ENCODE measurements around the gene RPLP2.

Gene RPLP2

DNA sequence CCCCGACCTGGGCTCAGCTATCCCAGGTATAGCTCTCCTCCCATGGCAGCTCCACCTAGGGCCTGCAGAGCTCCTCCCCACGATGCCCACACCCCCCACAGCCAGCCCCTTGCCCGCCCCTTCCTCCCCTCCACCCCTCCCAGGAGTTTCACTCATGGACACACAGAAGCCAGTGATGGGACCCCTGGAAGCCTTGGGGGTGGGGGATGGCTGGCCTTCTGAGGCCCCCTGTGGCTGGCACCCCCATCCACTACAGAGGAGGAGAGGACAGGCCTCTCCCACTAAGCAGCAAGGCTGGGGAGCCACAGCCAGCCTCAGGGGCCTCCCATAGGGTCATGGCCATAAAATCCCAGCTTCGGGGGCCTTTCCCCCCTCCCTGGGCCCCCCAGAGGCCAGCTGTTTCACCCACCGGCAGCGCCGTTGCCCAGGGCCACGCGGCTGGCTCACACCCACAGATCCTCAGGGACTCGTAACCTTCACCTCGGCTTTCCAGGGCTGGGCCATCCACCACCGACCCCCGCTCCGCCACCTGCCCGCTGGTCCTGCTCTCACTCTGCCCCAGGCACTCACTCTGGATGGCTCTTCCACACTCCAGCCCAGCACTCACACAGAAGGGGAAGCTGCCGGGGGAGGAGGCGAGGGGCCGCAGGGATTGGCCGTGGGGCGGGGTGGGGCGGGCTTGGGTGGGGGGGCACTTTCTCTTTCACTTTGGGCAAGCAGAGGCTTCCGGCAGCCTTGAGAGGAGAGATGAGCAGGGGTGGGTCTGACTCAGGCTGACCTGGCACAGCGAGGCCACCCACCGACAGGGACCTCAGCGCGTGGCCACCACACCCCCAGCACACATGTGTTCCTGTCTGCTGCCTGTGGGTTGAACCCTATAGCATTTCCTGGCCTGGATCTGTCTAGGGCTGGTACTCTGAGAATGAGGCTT lies 13.9 kb upstream of the RPLP2 start:
- TF ChIP-seq PAX5 (IDR thresholded peaks at IDR 0.05; ENCODE audit: insufficient read depth, low read length, severe bottlenecking) = no peak
- TF ChIP-seq POU2F2 (IDR thresholded peaks at IDR 0.05; ENCODE audit: low read depth, low read length) = no peak
- TF ChIP-seq SPI1 (IDR thresholded peaks at IDR 0.05; ENCODE audit: low read depth, low read length) = no peak
- peak; percentile 63 for TF ChIP-seq POLR2AphosphoS5 (IDR thresholded peaks at IDR 0.05; ENCODE audit: low read depth, low read length)
- TF ChIP-seq POLR2A (IDR thresholded peaks at IDR 0.05; ENCODE audit: low read depth, low read length) = peak; percentile 61
- TF ChIP-seq TAF1 (IDR thresholded peaks at IDR 0.05; ENCODE audit: low read depth, low read length) = no peak
- FAIRE-seq = peak; percentile 90

DNA sequence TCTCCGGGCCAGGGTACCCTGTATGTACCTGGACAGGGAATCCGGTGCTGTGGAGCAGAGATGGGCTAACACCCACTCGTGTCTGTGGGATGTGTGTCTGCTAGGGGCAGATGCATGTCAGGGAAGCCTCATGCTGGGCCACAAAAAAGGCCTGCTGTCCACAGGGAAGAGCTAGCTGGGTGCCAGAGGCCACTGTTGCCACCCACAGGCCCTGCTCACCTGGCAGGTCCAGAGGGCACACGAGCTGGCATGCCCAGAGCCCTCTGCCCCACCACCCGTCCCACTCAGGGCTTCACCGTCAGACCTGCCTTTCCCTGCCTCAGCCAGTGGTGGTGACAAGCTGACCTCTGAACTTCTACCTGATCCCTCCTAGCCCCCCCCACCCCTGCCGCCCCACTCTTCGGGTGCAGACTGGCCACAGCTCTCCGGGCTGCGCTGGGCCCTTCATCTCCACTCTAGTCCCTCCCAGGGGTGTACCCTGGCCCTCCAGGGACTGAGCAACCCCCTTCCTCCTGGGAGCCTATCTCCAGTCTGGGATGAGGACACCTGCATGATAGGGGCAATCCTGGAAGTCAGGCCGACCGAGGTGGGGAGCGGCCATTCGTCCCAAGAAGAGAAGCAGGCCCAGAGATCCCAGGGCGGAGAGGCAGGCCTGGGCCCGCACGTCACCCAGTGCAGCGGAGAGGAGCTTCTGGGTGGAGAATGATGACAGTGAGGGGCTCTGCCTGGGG lies 13.0 kb upstream of the RPLP2 start:
- TF ChIP-seq POLR2AphosphoS5 (IDR thresholded peaks at IDR 0.05; ENCODE audit: low read depth, low read length) (no peak), SPI1 (IDR thresholded peaks at IDR 0.05; ENCODE audit: low read depth, low read length) (no peak), POLR2A (IDR thresholded peaks at IDR 0.05; ENCODE audit: low read depth, low read length) (no peak; the same call in 1 of the 2 replicates), TAF1 (IDR thresholded peaks at IDR 0.05; ENCODE audit: low read depth, low read length) (no peak), PAX5 (IDR thresholded peaks at IDR 0.05; ENCODE audit: insufficient read depth, low read length, severe bottlenecking) (no peak)
- DNase-seq (ENCODE audit: insufficient read length, low spot score) (no peak), FAIRE-seq (no peak)

More for the DNA sequence above, 13.9 kb upstream of the RPLP2 start:
- DNase-seq (ENCODE audit: insufficient read length, low spot score) = peak; percentile 99

DNA sequence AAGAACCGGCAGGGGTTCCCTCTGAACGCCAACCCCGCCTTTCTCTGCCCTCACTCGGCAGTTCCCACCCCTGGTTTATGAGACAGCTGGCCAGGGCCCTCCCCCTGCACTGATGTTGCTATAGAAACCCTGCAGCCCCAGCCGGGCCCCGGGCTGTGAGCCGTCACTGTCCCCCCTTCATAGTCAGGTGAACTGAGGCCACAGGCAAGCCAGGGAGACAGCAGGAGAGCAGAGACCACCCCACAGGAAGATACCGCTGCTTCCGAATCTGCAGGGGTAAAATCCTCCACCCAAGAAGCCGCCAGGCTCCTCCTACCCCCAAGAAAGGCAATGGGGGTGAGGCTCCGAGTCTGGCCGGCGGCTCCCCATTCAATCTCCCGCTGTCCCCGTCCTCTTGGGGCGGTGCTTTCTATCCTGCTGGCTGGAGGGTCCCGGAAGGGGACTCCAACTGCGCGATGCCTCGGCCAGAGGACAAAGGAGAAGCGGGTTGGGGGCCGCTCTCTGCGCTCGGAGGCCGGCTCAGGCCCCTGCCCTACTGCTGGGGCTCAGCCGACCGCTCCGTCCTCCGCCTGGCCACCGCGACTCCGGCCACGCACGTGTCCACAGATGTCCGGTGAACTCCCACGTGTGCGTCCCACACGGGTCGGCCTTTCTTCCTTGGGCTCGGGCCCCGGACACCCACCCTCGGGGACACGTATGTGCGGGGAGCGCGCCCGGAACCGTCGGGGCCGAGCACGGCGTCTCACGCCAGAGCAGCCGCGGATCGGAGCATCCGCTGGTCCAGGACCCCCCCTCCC lies 12.3 kb upstream of the RPLP2 start:
- TF ChIP-seq TAF1 (IDR thresholded peaks at IDR 0.05; ENCODE audit: low read depth, low read length) (0 out of 2 replicates have a peak, but pooled peaks have one; percentile 3), SPI1 (IDR thresholded peaks at IDR 0.05; ENCODE audit: low read depth, low read length) (peak; percentile 31; the same call in 1 of the 2 replicates), POU2F2 (IDR thresholded peaks at IDR 0.05; ENCODE audit: low read depth, low read length) (no peak)
- DNase-seq (ENCODE audit: insufficient read length, low spot score) = peak; percentile 87
- FAIRE-seq = peak; percentile 91

DNA sequence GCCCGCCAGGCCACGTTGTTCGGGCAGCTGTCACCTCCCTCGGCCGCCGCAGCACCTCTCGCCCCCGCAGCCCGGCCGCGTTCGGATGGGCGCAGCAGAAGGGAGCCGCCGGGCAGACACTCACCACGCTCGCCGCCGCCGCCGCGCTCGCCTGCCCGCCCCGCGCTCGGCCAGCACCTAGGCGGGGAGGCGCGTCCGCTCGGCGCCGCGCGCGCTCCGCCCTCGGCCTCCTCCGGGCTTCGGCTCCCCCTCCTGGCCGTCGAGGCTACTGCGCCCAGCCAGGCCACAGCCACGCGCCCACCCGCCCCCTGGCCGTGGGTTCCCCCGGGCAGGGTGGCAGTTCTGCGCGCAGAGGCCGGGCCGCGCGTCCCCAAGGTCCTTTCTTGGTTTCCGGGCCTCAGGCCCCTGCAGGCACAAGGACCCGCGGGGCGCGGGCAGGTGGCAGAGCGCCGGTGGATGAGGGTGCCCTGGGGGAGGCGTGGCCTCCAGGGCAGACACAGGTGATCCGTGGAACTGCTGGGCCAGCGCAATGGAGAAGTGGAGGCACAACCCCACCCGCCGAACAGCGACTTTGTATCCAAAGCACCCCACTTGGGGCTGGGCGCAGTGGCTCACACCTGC lies 11.6 kb upstream of the RPLP2 start, which contains the start of gene SLC25A22:
SLC25A22 (minus strand) TSS at position 189 of the 621 bp plus-strand sequence. CDS start 3,275 bp downstream, outside the sequence.
- DNase-seq (ENCODE audit: insufficient read length, low spot score) (peak; percentile 99), FAIRE-seq (peak; percentile 99)
- TF ChIP-seq SPI1 (IDR thresholded peaks at IDR 0.05; ENCODE audit: low read depth, low read length) (no peak), POU2F2 (IDR thresholded peaks at IDR 0.05; ENCODE audit: low read depth, low read length) (no peak), TAF1 (IDR thresholded peaks at IDR 0.05; ENCODE audit: low read depth, low read length) (no peak), POLR2A (IDR thresholded peaks at IDR 0.05; ENCODE audit: low read depth, low read length) (no peak; the same call in 1 of the 2 replicates), PAX5 (IDR thresholded peaks at IDR 0.05; ENCODE audit: insufficient read depth, low read length, severe bottlenecking) (no peak), POLR2AphosphoS5 (IDR thresholded peaks at IDR 0.05; ENCODE audit: low read depth, low read length) (no peak)

DNA sequence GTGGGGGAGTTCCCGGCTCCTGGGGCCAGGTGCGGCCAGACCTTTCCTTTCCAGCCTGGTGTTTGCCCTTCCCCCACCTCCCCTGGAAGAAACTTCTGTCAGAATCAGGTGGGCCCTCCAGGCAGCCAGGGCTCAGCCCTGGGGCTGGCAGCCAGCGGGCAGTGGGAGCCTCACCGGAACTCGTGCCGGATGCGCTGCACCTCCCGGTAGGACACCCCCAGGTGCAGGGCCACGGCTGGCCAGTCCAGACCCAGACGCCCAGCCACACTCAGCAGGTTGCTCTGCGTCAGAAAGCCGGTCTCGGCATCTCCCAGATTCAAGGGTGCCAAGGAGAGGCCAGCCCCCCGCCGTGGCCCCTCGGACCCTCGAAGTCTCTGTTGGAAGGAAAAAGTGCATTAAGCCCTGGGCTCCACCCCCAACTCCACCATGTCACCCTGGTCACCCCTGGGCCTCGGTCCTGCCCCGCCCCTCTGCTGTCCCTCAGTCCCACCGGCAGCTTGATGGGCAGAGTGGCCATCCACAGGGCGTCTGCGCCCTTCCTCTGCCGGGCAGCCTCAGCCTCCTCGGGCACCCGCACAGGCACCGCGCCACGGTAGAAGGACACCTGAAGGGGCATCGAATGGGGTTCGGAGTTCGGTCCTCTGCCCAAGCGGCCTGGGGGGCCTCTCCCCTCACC lies 10.0 kb upstream of the RPLP2 start:
- no peak for DNase-seq (ENCODE audit: insufficient read length, low spot score)
- no peak for FAIRE-seq
- no peak for TF ChIP-seq POLR2A (IDR thresholded peaks at IDR 0.05; ENCODE audit: low read depth, low read length)

DNA sequence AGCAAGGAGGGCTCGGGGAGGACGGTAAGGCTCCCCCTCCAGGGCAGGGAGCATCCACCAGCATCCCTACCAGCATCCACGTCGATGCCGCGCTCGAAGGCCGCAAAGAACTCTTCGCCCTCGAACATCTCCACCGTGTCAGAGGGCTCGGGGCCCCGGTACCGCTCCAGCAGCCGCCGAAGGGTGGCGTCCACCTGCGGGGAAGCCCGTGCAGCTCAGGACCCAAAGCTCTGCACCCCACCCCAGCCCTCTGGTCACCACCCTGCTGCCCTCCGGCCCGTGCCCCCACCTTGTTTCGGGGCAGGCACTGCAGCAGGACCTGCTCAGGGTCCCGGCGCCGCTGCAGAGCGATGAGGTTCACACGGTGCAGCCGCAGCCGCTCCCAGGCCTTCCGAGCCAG lies 9.3 kb upstream of the RPLP2 start:
- FAIRE-seq (no peak), DNase-seq (ENCODE audit: insufficient read length, low spot score) (no peak)
- no peak for TF ChIP-seq PAX5 (IDR thresholded peaks at IDR 0.05; ENCODE audit: insufficient read depth, low read length, severe bottlenecking)

DNA sequence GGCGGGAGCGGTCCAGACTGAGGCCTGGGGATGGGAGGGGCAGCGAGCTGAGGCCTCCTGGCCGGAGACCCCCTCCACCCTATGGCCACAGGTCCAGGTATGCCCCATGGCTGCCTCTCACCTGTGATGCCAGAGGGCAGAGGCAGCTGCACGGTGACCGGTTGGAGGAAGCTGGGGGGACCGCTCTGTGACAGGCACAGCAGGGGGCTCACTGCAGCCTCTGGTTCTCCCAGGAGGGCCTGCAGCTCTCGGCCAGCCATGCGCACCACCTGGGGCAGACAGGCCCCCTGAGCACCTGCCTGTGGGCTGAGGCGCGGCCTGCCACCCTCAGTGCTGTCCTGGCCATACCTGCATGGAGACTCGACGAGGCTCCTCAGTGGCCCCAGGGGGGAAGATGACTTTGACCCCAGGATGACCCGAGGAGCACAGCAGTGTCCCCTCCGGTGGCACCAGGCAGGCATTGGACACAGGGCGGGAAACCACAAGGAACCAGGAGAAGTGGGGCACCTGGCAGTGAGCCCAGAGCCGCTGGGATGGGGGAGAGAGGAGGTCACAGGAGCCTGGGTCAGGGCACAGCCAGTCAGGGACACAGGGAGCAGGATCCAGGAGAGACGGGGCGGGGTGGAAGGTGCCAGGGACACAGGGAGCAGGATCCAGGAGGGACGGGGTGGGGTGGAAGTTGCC lies 8.5 kb upstream of the RPLP2 start:
- TF ChIP-seq PAX5 (IDR thresholded peaks at IDR 0.05; ENCODE audit: insufficient read depth, low read length, severe bottlenecking) = no peak
- TF ChIP-seq TAF1 (IDR thresholded peaks at IDR 0.05; ENCODE audit: low read depth, low read length) = no peak
- no peak for TF ChIP-seq POU2F2 (IDR thresholded peaks at IDR 0.05; ENCODE audit: low read depth, low read length)
- TF ChIP-seq POLR2A (IDR thresholded peaks at IDR 0.05; ENCODE audit: low read depth, low read length) = no peak
- TF ChIP-seq SPI1 (IDR thresholded peaks at IDR 0.05; ENCODE audit: low read depth, low read length) = no peak
- no peak for TF ChIP-seq POLR2AphosphoS5 (IDR thresholded peaks at IDR 0.05; ENCODE audit: low read depth, low read length)
- DNase-seq (ENCODE audit: insufficient read length, low spot score) (no peak), FAIRE-seq (no peak)

DNA sequence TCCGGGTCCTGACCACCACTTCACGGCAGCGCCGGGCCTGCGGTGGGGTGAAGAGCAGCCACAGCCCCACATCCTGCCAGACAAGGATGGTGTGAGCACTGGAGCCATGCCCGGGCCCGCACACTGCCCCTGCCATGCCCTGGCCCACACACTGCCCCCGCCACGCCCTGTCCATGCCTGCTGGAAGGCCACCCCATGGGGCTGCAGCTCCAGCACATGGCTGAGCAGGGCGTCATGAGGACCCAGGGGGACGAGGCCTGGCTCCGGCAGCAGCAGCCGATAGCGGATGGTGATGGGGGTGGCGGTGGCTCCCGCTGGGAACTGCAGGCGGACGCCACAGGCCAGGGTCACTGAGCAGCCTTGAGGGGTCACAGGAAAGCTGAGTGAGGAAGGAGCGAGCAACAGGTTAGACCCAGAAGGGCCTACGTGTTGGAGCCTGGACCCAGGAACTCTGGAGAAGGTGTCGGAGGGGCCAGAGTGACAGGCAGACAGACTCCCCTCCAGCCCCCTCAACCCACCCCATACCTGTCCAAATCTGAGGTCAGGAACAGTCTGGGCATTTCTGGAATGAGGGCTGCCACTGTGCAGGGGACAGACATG lies 7.6 kb upstream of the RPLP2 start:
- TF ChIP-seq POLR2AphosphoS5 (IDR thresholded peaks at IDR 0.05; ENCODE audit: low read depth, low read length) (no peak), SPI1 (IDR thresholded peaks at IDR 0.05; ENCODE audit: low read depth, low read length) (no peak), PAX5 (IDR thresholded peaks at IDR 0.05; ENCODE audit: insufficient read depth, low read length, severe bottlenecking) (no peak), POLR2A (IDR thresholded peaks at IDR 0.05; ENCODE audit: low read depth, low read length) (no peak), POU2F2 (IDR thresholded peaks at IDR 0.05; ENCODE audit: low read depth, low read length) (no peak), TAF1 (IDR thresholded peaks at IDR 0.05; ENCODE audit: low read depth, low read length) (no peak)
- DNase-seq (ENCODE audit: insufficient read length, low spot score) = no peak
- FAIRE-seq = no peak

Data from GM12891 (cell line).